ENCODE results near the gene KLHDC8B. TPM values are rescaled to one million over a fixed set of nuclear protein-coding genes. Genes with fewer than 3 reads are reported as not detected.

Gene KLHDC8B
- total and polyA plus RNA-seq, 2 of the 4 experiments (the other 2 are of a cell fraction): 16.3 to 16.5 TPM

- Histone ChIP-seq H2BK20ac (ENCODE audit: low read depth, low read length) (no peak overlapping the region), H4K91ac (ENCODE audit: insufficient read depth, low read depth, low read length) (no peak overlapping the region), H3K79me1 (ENCODE audit: low read depth in 1 of 2, low read length in 2 of 2) (peaks cover 12 to 41% of the 10 kb centered on the region in 2 experiments; a peak in 3 of 4 replicates), H3K36me3 (ENCODE audit: control insufficient read depth, insufficient read depth, low read length) (peaks cover 17% of the 10 kb centered on the region; the same call in 1 of the 2 replicates), H3K27me3 (ENCODE audit: control insufficient read depth, insufficient read depth, low read length) (no peaks in the 10 kb centered on the region), H2AK9ac (replicated peaks; ENCODE audit: low read depth, low read length, poor library complexity) (peak overlapping the region; percentile 96), H3K23ac (ENCODE audit: low read depth, low read length) (0 out of 2 replicates have a peak overlapping the region, but pooled peaks have one; percentile 16), H4K5ac (ENCODE audit: low read depth, low read length) (no peak overlapping the region), H3K18ac (ENCODE audit: low read depth, low read length) (no peak overlapping the region), H4K8ac (ENCODE audit: low read depth in 2 of 2, low read length in 2 of 2) (no peak overlapping the region), H2BK120ac (ENCODE audit: low read depth, low read length) (no peak overlapping the region), H2BK5ac (ENCODE audit: low read depth, low read length, poor library complexity, severe bottlenecking) (peak overlapping the region; percentile 28), H2AK5ac (ENCODE audit: low read depth, low read length) (peak overlapping the region; percentile 58; the same call in 1 of the 2 replicates), H3K4ac (ENCODE audit: low read depth, low read length) (peak overlapping the region; percentile 48), H3K9ac (ENCODE audit: low read depth, low read length) (peak overlapping the region; percentile 8; the same call in 1 of the 2 replicates), H4K20me1 (ENCODE audit: insufficient read depth, low read length) (no peaks in the 10 kb centered on the region), H3K27ac (ENCODE audit: insufficient read depth, low read length) (no peak overlapping the region), H3K9me3 (ENCODE audit: control insufficient read depth, insufficient read depth, low read length) (no peaks in the 10 kb centered on the region), H2AFZ (replicated peaks; ENCODE audit: low read length, poor library complexity) (peak overlapping the region; percentile 69), H3K4me1 (ENCODE audit: control insufficient read depth, insufficient read depth, low read length) (peaks cover 23% of the 10 kb centered on the region), H3K9me1 (ENCODE audit: insufficient read depth, low read length) (peaks cover 24% of the 10 kb centered on the region), H3K56ac (ENCODE audit: extremely low read depth, insufficient read depth, low read length) (no peak overlapping the region), H3K4me3 (ENCODE audit: insufficient read depth, low read depth, low read length) (peak overlapping the region; percentile 50; the same call in 1 of the 2 replicates), H3K14ac (replicated peaks; ENCODE audit: low read depth, low read length) (no peak overlapping the region), H2BK15ac (ENCODE audit: low read depth, low read length) (no peak overlapping the region), H3K4me2 (ENCODE audit: low read depth, low read length) (peak overlapping the region; percentile 81)
- in situ Hi-C loops (cut with MboI; ENCODE audit: low sequenced_read_pairs) (loop anchor here (25.0 kb wide), 1 partner anchor 265 kb away; the partner anchor contains the start of gene NICN1), dilution Hi-C loops (cut with HindIII; ENCODE audit: low sequenced_read_pairs, unreplicated experiment) (no loop called here), intact Hi-C loops (cut with micrococcal nuclease) (loop anchor here (5.0 kb wide), 1 partner anchor 125 kb away; no protein-coding TSS in a partner anchor)
- CTCF ChIA-PET: no interaction called here
- no peak for DNase-seq
- 70% methylated on average over 2 of the region's 7 CpGs; no CpG with 5 or more reads in 1 of the 2 experiments for WGBS, 2 experiments (ENCODE audit: extremely low coverage in 2 of 2, insufficient read length in 1 of 2)
- TF ChIP-seq MXI1 (IDR thresholded peaks at IDR 0.05; ENCODE audit: borderline replicate concordance, low read depth, low read length): no peak
- no peak for TF ChIP-seq POLR2A (IDR thresholded peaks at IDR 0.05; ENCODE audit: low read depth, low read length)
- no peak for TF ChIP-seq MAZ (IDR thresholded peaks at IDR 0.05; ENCODE audit: borderline replicate concordance, low read depth, low read length)
- TF ChIP-seq RFX5 (IDR thresholded peaks at IDR 0.05; ENCODE audit: low read depth, low read length): no peak
- TF ChIP-seq MAFK (IDR thresholded peaks at IDR 0.05; ENCODE audit: low read depth, low read length): no peak
- no peak for TF ChIP-seq RCOR1 (IDR thresholded peaks at IDR 0.05; ENCODE audit: insufficient replicate concordance, low read length)
- no peak for TF ChIP-seq CHD1 (IDR thresholded peaks at IDR 0.05; ENCODE audit: low read depth, low read length)
- no peak for TF ChIP-seq RAD21 (IDR thresholded peaks at IDR 0.05; ENCODE audit: low read length)
- TF ChIP-seq USF2 (IDR thresholded peaks at IDR 0.05; ENCODE audit: low read depth, low read length): no peak
- TF ChIP-seq BHLHE40 (IDR thresholded peaks at IDR 0.05; ENCODE audit: low read depth, low read length): no peak
- no peak for TF ChIP-seq CEBPB (IDR thresholded peaks at IDR 0.05; ENCODE audit: low read depth, low read length)
- no peak for TF ChIP-seq FOS (IDR thresholded peaks at IDR 0.05; ENCODE audit: low read depth, low read length)
- no peak for TF ChIP-seq CTCF (conservative IDR thresholded peaks at IDR 0.05; ENCODE audit: low read depth, low read length)
- no peak for TF ChIP-seq ELK1 (IDR thresholded peaks at IDR 0.05; ENCODE audit: borderline replicate concordance, low read depth, low read length)
- no peak for TF ChIP-seq SMC3 (IDR thresholded peaks at IDR 0.05; ENCODE audit: low read depth, low read length)
- no peak for TF ChIP-seq NFE2L2 (IDR thresholded peaks at IDR 0.05; ENCODE audit: low read depth, low read length)
- POLR2A ChIA-PET (ENCODE audit: unreplicated experiment): no interaction called here
- ATAC-seq (ENCODE audit: low read depth): no peak
- no TSS peak for BruUV-seq (replicated peaks)
Observed at GRCh38 chr3:49172551-49173041, 1.2 kb downstream of the KLHDC8B start.
